Left ventricle myocardium superior (tissue), 1 donor: ENCODE results near the gene MTUS2. TPM values are rescaled to one million over a fixed set of nuclear protein-coding genes. Genes with fewer than 3 reads are reported as not detected.

Experiments
- ATAC-seq: fragments of 200-7000 bp; cut with Tn5 transposase; one replicate; pipeline ENCODE4 v1.9.1; 2020; ENCODE audit warnings: mild to moderate bottlenecking, moderate library complexity
- DNase-seq: peaks from one replicate; pipeline ENCODE4 v3.0.0-alpha.2; 2020
- intact Hi-C: fragments of 100-400 bp; cut with micrococcal nuclease; formaldehyde crosslinking; loops from one replicate; pipeline ENCODE4 v1.11.0; 2022
- total RNA-seq: library from RNA; stranded (reverse); fragmentation: NEBNext Ultra II Directional; extraction: Animal tissue kit (Norgen Biotek cat#: 25700); gene quantifications from one replicate; pipeline ENCODE4 v1.2.1, GENCODE V29; 2021
- donor health status: DM: no; HTN: yes; CAD: no; lungs with severe emphysema.

The MTUS2 gene
- total RNA-seq, 1 donor from 2014 or later: 126 TPM

GRCh38 chr13:29396446-29396845 lies 576.3 kb downstream of the MTUS2 start:
- intact Hi-C loops: no loop called here
- DNase-seq: no peak

GRCh38 chr13:29397265-29397664 lies 577.1 kb downstream of the MTUS2 start:
- no peak for DNase-seq
- intact Hi-C loops: no loop called here
- ATAC-seq: no peak

More at GRCh38 chr13:29396446-29396845, 576.3 kb downstream of the MTUS2 start:
- ATAC-seq: no peak

GRCh38 chr13:29402166-29402636 lies 582.1 kb downstream of the MTUS2 start:
- intact Hi-C loops: no loop called here
- DNase-seq: no peak
- ATAC-seq: no peak

GRCh38 chr13:29405401-29405800 lies 585.3 kb downstream of the MTUS2 start:
- intact Hi-C loops: no loop called here
- DNase-seq (no peak), ATAC-seq (no peak)

GRCh38 chr13:29411481-29411880 lies 591.3 kb downstream of the MTUS2 start:
- intact Hi-C loops: no loop called here
- ATAC-seq (no peak), DNase-seq (no peak)

- intact Hi-C loops: no loop called here
- ATAC-seq: no peak
- DNase-seq: no peak
Measured at GRCh38 chr13:29418026-29418425, 597.9 kb downstream of the MTUS2 start.

GRCh38 chr13:29421118-29421517 lies 601.0 kb downstream of the MTUS2 start:
- DNase-seq (no peak), ATAC-seq (no peak)
- intact Hi-C loops: no loop called here

- DNase-seq (no peak), ATAC-seq (no peak)
- intact Hi-C loops: no loop called here
Measured at GRCh38 chr13:29422015-29422414, 601.9 kb downstream of the MTUS2 start.

- intact Hi-C loops: no loop called here
- no peak for ATAC-seq
- no peak for DNase-seq
Measured at GRCh38 chr13:29423050-29423449, 602.9 kb downstream of the MTUS2 start.

GRCh38 chr13:29427937-29428309 lies 607.8 kb downstream of the MTUS2 start:
- intact Hi-C loops: no loop called here
- ATAC-seq: no peak
- DNase-seq: no peak

- DNase-seq: peak; percentile 81
- peak; percentile 95 for ATAC-seq
- intact Hi-C loops: no loop called here
Measured at GRCh38 chr13:29428310-29429181, 608.4 kb downstream of the MTUS2 start.

GRCh38 chr13:29429286-29429900 lies 609.3 kb downstream of the MTUS2 start:
- intact Hi-C loops: no loop called here
- DNase-seq (no peak), ATAC-seq (no peak)

GRCh38 chr13:29434217-29434945 lies 614.2 kb downstream of the MTUS2 start:
- DNase-seq (no peak), ATAC-seq (no peak)
- intact Hi-C loops: no loop called here

- peak; percentile 53 for DNase-seq
- intact Hi-C loops: no loop called here
- peak; percentile 86 for ATAC-seq
Measured at GRCh38 chr13:29435125-29435911, 615.2 kb downstream of the MTUS2 start.

- DNase-seq (no peak), ATAC-seq (no peak)
- intact Hi-C loops: loop anchor here (2.0 kb wide), 1 partner anchor 29 kb away; no protein-coding TSS in a partner anchor
Measured at GRCh38 chr13:29436291-29436690, 616.2 kb downstream of the MTUS2 start.

GRCh38 chr13:29436721-29437280 lies 616.7 kb downstream of the MTUS2 start:
- intact Hi-C loops: loop anchor here (2.0 kb wide), 1 partner anchor 28 kb away; no protein-coding TSS in a partner anchor
- DNase-seq (peak; percentile 21), ATAC-seq (peak; percentile 11)

- ATAC-seq (peak; percentile 72), DNase-seq (peak; percentile 32)
- intact Hi-C loops: no loop called here
Measured at GRCh38 chr13:29438769-29439168, 618.6 kb downstream of the MTUS2 start.

- ATAC-seq (no peak), DNase-seq (no peak)
- intact Hi-C loops: no loop called here
Measured at GRCh38 chr13:29439601-29440388, 619.7 kb downstream of the MTUS2 start.
